Transverse colon (tissue), 3 donors: ENCODE measurements around the gene SH2B2.

Experiments
- EP300 ChIP-seq: sonication (generic); formaldehyde crosslinking; IDR thresholded peaks from one replicate; pipeline ENCODE4 v1.6.1; 2017; ENCODE audit warnings: antibody characterized with exemption, low read depth
- TF ChIP-seq, protein P1 (sequence below), 5 experiments: fragments of 200-600 bp in 3 of 5; fragments of 450-650 bp in 2 of 5; sonication (generic) in 3 of 5; IDR thresholded peaks; 1 replicate in 2 of 5; 2 replicates in 3 of 5; pipeline ENCODE4 v1.5.1; 2016 to 2017; ENCODE audit warnings: antibody characterized with exemption in 5 of 5, inconsistent platforms in 3 of 5, mild to moderate bottlenecking in 2 of 5, moderate library complexity in 1 of 5

DNA sequence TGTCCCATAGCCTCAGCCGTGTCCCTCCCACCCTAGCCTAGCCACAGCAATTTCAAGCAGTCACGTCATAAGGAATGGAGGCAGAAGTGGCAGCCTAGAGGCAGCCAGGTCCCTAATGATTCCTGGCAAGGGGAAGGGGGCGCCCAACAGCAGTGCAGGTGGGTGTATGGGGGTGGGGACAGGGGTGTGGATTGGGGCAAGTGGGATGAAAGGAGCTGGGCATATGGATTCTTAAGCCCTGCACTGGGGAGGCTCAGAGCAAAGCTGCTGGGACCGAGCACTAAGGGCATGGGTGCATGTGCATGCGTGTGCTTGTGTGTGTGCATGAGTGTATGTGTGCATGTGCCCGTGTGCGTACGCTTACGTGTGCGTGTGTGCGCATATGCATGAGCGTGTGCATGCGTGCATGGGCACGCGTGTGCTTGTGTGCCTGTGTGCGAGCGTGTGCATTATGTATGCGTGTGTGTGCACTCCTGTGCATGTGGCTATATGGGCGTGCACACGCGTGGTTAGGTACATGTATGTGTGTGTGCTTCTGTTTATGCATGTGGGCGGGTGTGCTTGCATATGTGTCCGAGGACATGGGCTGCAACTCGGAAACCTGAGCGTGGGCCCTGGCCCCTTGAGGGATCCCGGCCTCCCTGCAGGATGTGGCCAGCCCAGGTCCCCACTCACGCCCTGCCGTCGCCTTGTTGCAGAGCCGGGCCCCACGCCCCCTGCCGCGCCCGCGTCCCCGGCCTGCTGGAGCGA is 34.1 kb downstream of the SH2B2 start:
- TF ChIP-seq EP300: no peak
- TF ChIP-seq, protein P1, sequence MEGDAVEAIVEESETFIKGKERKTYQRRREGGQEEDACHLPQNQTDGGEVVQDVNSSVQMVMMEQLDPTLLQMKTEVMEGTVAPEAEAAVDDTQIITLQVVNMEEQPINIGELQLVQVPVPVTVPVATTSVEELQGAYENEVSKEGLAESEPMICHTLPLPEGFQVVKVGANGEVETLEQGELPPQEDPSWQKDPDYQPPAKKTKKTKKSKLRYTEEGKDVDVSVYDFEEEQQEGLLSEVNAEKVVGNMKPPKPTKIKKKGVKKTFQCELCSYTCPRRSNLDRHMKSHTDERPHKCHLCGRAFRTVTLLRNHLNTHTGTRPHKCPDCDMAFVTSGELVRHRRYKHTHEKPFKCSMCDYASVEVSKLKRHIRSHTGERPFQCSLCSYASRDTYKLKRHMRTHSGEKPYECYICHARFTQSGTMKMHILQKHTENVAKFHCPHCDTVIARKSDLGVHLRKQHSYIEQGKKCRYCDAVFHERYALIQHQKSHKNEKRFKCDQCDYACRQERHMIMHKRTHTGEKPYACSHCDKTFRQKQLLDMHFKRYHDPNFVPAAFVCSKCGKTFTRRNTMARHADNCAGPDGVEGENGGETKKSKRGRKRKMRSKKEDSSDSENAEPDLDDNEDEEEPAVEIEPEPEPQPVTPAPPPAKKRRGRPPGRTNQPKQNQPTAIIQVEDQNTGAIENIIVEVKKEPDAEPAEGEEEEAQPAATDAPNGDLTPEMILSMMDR (IDR thresholded peaks at IDR 0.05): no peak
